Endothelial cell of hepatic sinusoid (primary cell): ENCODE measurements around the gene OR51E2.

Experiments
- in situ Hi-C: cut with HindIII; loops from 2 replicates; pipeline ENCODE4 v1.10.0; 2017; ENCODE audit warnings: low sequenced_read_pairs

Gene OR51E2

GRCh38 chr11:4664183-4664582 lies 33.5 kb downstream of the OR51E2 start:
- in situ Hi-C loops: no loop called here

GRCh38 chr11:4662876-4663275 lies 34.8 kb downstream of the OR51E2 start:
- in situ Hi-C loops: no loop called here

- in situ Hi-C loops: no loop called here
Observed at GRCh38 chr11:4658629-4659445, 38.8 kb downstream of the OR51E2 start.

GRCh38 chr11:4654635-4655369 lies 42.9 kb downstream of the OR51E2 start:
- in situ Hi-C loops: no loop called here

GRCh38 chr11:4647766-4648165 lies 49.9 kb downstream of the OR51E2 start:
- in situ Hi-C loops: no loop called here

DNA sequence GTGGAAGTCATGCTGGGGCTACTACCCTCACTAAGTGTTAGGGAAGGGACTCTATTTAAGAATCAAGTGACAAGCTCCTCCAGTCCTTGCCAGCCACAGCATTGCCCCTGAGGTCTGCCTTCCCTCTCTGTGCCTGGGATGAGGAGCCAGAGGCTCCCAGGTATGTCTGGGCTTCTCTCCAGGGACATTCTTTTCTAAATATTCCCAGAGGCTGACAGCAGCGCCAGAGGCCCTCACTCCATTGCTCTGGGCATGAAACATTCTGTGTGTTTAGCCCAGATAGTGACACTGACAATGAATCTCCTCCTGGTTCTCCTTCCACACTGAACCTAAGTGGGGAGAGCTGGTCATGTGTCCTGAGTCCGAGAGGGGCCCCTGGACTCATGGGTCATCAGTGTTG lies 51.7 kb downstream of the OR51E2 start:
- in situ Hi-C loops: no loop called here

GRCh38 chr11:4644233-4644632 lies 53.4 kb downstream of the OR51E2 start:
- in situ Hi-C loops: no loop called here

DNA sequence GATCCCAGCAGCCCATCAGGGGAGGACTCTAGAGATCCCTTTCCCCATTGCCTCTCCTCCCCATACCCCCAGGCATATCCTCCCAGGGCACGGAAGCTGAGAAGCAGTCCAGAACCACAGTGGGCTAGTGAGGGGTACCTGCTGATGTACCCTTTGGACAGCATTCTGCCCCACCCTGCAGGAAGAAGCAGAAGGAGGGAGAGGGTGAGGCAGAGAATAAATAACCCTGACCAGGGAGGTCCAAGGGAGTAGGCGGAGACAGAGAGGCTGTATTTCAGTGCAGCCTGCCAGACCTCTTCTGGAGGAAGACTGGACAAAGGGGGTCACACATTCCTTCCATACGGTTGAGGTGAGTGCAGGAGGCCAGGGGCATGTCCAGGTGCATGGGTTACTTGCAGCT lies 54.0 kb downstream of the OR51E2 start, which contains the start of gene OR51E1:
Gene OR51E1, plus strand, starts transcription at position 301 of the 400 bp plus-strand sequence. CDS start 8,545 bp downstream, outside the sequence.
- in situ Hi-C loops: no loop called here

DNA sequence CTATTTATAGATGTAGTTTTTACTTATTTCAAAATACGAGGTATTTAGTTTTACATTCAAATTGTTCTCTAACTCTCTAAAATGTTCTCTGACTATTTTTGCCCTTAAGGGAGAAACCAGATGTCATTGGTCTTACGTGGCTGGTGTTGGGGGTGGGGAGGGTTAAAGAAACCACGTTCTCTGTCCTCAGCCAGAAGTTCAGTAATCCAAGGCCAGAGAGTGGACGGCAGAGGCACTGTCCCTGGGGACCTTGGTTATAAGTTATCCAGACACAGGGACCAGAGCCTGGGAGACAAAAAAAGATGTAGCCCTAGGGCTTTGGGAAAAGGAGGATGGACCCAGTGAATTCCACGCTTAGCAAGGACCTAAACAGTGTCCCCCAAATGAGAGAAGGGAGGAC lies 54.6 kb downstream of the OR51E2 start:
- in situ Hi-C loops: no loop called here

DNA sequence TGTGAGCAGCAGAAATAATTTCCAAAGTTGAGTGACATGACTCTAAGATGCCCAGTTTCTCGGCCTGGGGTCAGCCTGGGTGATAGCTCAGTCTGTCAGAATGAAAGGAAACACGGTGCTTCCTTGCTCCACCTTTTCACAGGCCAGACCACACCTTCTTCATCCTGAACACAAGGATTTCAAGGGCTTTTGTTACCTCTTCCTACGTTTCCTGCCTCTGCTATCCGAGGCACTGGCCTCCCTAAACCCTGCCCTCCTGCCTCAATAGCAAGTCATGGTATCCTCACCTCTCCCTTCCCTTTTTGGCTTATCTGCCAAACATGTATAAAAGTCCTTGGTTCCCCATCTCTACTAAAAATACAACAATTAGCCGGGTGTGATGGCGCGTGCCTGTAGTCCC lies 55.6 kb downstream of the OR51E2 start:
- in situ Hi-C loops: no loop called here

GRCh38 chr11:4641501-4641900 lies 56.2 kb downstream of the OR51E2 start:
- in situ Hi-C loops: no loop called here

GRCh38 chr11:4639931-4640330 lies 57.7 kb downstream of the OR51E2 start:
- in situ Hi-C loops: no loop called here

DNA sequence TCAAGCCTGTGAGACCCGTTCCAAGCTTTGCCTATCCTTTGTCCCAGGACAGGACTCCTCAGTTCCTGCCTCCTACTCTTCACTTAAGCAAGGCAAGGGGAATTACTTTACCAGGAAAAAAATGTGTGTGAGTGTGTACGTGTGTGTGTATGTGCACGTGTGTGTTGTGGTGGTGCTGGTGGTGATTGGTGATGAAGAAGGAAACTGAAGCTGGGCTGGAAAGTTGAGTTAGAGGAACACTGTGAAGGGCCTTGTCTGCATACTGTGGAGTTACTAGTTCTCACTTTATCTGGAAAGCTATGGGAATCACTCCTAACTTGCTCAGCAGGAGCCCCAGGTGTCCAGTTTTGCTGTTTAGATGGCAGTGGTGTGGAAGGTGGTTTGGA lies 60.0 kb downstream of the OR51E2 start:
- in situ Hi-C loops: no loop called here

DNA sequence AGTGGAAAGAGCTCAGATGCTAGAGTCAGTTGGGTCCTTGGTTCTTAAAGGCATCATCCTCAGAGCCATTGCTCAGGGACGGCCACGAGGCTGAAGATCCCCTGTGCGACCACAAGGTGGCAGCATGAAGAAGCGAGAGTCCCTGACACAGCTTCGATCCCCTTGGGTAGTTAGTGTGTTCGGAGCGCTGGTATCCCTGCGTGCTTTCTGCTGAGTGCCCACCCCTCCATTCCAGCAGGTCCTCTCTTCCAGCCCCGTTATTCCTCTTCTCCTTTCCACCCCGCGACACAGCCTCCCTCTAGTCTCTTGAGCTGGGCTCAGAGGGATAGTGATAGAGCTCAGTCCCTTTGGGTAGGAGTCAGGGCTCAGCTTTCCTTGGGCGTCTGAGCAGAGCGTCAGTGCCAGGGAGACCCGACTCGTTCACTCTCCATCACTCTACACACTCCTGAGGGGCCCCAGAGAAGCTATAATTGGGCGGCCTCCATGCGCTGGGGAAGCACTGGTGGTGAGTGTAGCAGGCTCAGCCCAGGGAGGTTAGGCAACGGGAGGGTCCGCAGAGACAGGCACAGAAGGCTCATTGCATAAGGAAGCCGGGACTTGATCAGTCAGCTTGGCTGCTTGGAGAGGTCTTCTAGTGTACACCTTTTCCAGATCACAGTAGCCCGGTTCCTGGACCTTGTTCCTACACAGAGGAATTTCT lies 60.5 kb downstream of the OR51E2 start, which contains the start of gene OR51D1:
Gene OR51D1, plus strand, starts transcription at position 516 of the 700 bp plus-strand sequence. CDS start 2,314 bp downstream, outside the sequence.
- in situ Hi-C loops: no loop called here

DNA sequence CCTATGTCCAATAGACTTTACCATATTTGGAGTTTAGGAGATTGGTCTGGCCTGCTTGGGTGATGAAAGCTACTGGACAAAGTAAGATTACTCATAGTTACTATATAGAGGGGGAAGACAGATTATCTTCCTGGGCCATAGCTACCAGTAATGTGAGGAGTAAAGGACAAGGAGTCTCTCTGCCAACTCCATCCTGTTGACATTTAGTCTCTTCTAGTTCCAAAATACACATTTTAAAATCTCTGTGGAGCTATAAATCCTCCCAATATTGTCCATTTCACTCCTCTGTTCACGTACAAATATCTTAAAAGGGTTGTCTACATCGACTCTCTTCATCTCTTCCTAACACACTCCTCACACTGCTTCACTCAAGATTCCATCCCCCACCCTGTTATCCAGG lies 61.5 kb downstream of the OR51E2 start:
- in situ Hi-C loops: no loop called here
